ENCODE data around the gene BCL11A. TPM values are rescaled to one million over a fixed set of nuclear protein-coding genes. Genes with fewer than 3 reads are reported as not detected.

BCL11A gene
- total RNA-seq, 1 donor from 2014 or later, result 6.7 TPM

GRCh38 chr2:60530660-60531281 lies 22.7 kb downstream of the BCL11A start:
- H3K36me3 ChIP-seq (ENCODE audit: control insufficient read depth, insufficient read depth, low read length), result no peaks in the 10 kb centered on the region
- no peak for DNase-seq (ENCODE audit: low read depth)
- H3K4me3 ChIP-seq (ENCODE audit: low read depth, low read length), result no peak overlapping the region
- TF ChIP-seq, protein P1, sequence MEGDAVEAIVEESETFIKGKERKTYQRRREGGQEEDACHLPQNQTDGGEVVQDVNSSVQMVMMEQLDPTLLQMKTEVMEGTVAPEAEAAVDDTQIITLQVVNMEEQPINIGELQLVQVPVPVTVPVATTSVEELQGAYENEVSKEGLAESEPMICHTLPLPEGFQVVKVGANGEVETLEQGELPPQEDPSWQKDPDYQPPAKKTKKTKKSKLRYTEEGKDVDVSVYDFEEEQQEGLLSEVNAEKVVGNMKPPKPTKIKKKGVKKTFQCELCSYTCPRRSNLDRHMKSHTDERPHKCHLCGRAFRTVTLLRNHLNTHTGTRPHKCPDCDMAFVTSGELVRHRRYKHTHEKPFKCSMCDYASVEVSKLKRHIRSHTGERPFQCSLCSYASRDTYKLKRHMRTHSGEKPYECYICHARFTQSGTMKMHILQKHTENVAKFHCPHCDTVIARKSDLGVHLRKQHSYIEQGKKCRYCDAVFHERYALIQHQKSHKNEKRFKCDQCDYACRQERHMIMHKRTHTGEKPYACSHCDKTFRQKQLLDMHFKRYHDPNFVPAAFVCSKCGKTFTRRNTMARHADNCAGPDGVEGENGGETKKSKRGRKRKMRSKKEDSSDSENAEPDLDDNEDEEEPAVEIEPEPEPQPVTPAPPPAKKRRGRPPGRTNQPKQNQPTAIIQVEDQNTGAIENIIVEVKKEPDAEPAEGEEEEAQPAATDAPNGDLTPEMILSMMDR (IDR thresholded peaks at IDR 0.05; ENCODE audit: insufficient read depth, low read length, poor library complexity, severe bottlenecking), result no peak
- H3K27me3 ChIP-seq (ENCODE audit: control insufficient read depth, insufficient read depth, low read length), result no peaks in the 10 kb centered on the region

DNA sequence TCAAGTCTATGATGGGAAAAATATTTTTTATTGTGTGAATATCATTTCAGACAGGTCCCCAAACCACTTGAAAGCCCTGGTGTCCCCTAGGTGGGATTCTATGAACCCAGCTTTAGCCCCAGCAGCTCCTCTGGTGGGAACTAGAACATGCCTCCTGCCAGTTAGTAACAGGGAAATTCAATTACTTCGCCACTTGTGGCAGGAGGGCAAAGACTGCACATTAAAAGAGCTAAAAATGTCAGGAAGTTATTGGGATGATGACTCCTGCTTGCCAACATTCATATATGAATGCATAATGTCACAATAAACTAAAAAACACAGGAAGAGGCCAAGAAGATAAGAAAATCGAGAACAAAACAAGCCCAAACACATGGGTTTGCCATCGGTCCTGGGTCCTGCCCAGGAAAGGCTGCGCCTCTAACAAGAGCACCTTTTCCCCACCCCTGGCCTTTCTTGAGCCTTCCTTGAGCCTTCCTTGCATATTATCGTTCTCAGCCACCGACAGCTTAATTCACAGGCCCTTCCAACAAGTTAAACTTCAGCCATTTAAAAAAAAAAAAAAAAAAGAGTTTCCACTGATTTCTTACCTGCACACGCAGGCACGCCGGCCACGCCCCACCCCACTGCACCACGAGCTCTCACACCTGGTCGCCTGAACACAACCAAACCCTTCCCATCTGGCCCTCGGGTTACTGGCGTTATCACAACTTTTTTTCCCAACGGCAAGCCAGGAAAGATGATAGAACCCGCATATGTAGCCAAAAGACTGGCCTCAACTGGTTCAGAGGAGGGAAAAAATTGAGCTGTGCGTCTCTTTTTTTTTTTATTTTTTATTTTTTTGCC lies 23.4 kb downstream of the BCL11A start:
- TF ChIP-seq, protein P1 (IDR thresholded peaks at IDR 0.05; ENCODE audit: insufficient read depth, low read length, poor library complexity, severe bottlenecking), result no peak
- H3K36me3 ChIP-seq (ENCODE audit: control insufficient read depth, insufficient read depth, low read length), result no peaks in the 10 kb centered on the region
- no peak overlapping the region for H3K4me3 ChIP-seq (ENCODE audit: low read depth, low read length)
- no peaks in the 10 kb centered on the region for H3K27me3 ChIP-seq (ENCODE audit: control insufficient read depth, insufficient read depth, low read length)
- DNase-seq (ENCODE audit: low read depth), result no peak

DNA sequence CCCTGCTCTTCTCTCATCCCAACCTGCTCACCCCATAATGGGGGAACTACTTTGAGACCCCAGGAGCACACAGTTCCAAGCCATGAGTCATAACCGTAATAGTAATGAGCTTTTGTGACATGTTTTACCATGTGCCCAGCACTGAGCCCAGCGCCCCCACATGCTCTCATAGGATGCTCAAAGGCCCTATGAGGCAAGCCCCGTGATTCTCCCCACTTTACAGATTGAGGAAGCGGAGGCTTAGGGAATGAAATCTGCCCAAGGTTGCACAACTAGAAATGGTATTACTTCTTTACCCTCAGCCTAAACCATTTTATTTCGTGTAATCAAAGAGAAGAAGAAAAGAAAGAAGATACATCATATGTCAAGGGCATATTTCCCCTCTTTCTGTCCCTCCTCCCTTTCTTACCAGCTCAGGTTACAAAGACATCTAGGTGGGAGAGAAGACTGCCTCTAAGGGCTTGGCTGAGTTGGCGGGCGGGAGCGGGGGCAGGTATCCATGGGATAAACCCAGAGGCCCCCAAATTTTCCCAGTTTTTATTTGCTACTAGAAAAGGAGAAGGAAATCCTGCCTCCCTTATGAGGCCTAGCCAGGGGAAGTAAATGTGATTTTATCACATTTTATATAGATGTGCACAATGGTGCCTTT lies 24.2 kb downstream of the BCL11A start:
- Histone ChIP-seq H3K27me3 (ENCODE audit: control insufficient read depth, insufficient read depth, low read length) (no peaks in the 10 kb centered on the region), H3K36me3 (ENCODE audit: control insufficient read depth, insufficient read depth, low read length) (no peaks in the 10 kb centered on the region), H3K4me3 (ENCODE audit: low read depth, low read length) (no peak overlapping the region)
- no peak for DNase-seq (ENCODE audit: low read depth)
- TF ChIP-seq, protein P1 (IDR thresholded peaks at IDR 0.05; ENCODE audit: insufficient read depth, low read length, poor library complexity, severe bottlenecking), result no peak

DNA sequence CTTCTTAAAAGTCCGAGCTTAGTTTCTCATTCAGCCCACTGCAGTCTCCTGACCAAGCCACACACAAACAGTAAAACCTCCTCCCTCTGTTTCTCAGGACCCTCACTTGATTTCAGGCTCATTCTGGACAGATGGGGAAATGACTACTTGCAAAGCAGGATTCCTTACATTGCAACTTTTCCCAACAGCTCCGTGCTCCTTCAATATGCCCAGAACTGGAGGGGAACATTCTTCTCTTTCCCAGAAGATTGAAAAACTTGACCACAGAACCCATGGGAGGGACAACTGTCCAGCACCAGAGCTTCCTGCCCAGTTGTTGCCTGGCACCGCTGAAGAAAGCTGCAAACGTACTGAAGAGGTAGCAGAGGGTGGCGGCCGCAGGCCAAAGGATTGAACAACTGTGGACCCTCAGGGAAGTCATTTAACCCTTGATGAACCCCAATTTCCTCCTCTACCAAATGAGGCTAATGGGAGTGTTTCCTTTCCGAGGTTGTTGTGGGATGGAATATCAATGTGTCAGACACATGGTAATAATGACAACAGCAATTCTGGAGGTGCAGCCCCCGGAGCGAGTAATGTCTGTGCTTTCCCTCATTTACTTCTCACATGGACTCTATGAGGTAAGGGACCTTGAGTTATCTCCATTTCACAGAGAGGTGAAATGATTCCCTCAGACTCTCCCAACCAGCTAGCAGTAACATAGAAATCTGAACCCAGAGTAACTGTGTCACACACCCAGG lies 25.0 kb downstream of the BCL11A start:
- H3K4me3 ChIP-seq (ENCODE audit: low read depth, low read length), result no peak overlapping the region
- no peaks in the 10 kb centered on the region for H3K27me3 ChIP-seq (ENCODE audit: control insufficient read depth, insufficient read depth, low read length)
- H3K36me3 ChIP-seq (ENCODE audit: control insufficient read depth, insufficient read depth, low read length), result no peaks in the 10 kb centered on the region
- TF ChIP-seq, protein P1 (IDR thresholded peaks at IDR 0.05; ENCODE audit: insufficient read depth, low read length, poor library complexity, severe bottlenecking), result no peak
- DNase-seq (ENCODE audit: low read depth), result no peak

DNA sequence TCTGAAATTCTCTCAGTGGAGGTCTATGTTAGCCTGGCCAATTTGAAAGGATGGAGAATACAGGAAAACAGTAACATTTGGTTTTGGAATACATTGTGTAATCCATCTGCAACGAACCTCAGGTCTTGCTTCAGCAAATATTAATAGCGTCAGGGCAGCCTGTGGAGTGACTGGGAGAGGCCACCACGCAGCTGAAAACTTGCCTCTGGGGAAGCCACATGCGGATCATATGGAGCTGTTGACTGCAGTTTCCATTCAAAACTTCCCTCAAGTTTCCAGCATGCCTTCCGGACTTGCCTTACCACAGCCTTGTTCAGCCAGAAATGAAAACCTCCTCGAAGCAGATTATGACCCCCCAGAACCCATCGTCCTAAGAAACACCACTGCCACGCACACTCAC lies 25.7 kb downstream of the BCL11A start:
- TF ChIP-seq, protein P1 (IDR thresholded peaks at IDR 0.05; ENCODE audit: insufficient read depth, low read length, poor library complexity, severe bottlenecking), result no peak
- Histone ChIP-seq H3K4me3 (ENCODE audit: low read depth, low read length) (no peak overlapping the region), H3K36me3 (ENCODE audit: control insufficient read depth, insufficient read depth, low read length) (no peaks in the 10 kb centered on the region), H3K27me3 (ENCODE audit: control insufficient read depth, insufficient read depth, low read length) (no peaks in the 10 kb centered on the region)
- DNase-seq (ENCODE audit: low read depth), result no peak

Data from kidney epithelial cell (primary cell).